K562 (cell line): ENCODE measurements around the gene PACS1. TPM values are rescaled to one million over a fixed set of nuclear protein-coding genes. Genes with fewer than 3 reads are reported as not detected.

Experiments used
- C11orf30 ChIP-seq: fragments of 450-650 bp; IDR thresholded peaks from 2 replicates; pipeline ENCODE4 v1.6.1; 2016; ENCODE audit warnings: low read depth, mild to moderate bottlenecking
- EP400 ChIP-seq: fragments of 450-650 bp; IDR thresholded peaks from 2 replicates; pipeline ENCODE4 v1.6.1; 2017; ENCODE audit warnings: antibody characterized with exemption, mild to moderate bottlenecking, moderate library complexity
- ETS2 ChIP-seq: IDR thresholded peaks from 2 replicates; pipeline ENCODE4 v1.6.1; 2016; ENCODE audit warnings: borderline replicate concordance, missing genetic modification characterization, mild to moderate bottlenecking, moderate library complexity, missing compliant biosample characterization; ENCODE audit not compliant: poor library complexity, severe bottlenecking
- FOXJ2 ChIP-seq: fragments of 200-800 bp; sonication (Bioruptor generic); IDR thresholded peaks from 2 replicates; pipeline ENCODE4 v1.6.1; 2016; ENCODE audit warnings: missing genetic modification characterization, missing compliant biosample characterization
- FOXK1 ChIP-seq: sonication (generic); formaldehyde crosslinking; IDR thresholded peaks from 2 replicates; pipeline ENCODE4 v1.8.0; 2022; ENCODE audit warnings: missing genetic modification reagents, mild to moderate bottlenecking, borderline replicate concordance
- GATAD2A ChIP-seq: fragments of 450-650 bp; IDR thresholded peaks from 2 replicates; pipeline ENCODE4 v1.6.1; 2017
- MAFF ChIP-seq: IDR thresholded peaks from 2 replicates; pipeline ENCODE4 v1.6.1; 2012; ENCODE audit warnings: low read length, improper control_type of control experiment
- NBN ChIP-seq: fragments of 450-650 bp; IDR thresholded peaks from 2 replicates; pipeline ENCODE4 v1.6.1; 2016; ENCODE audit warnings: low read depth, mild to moderate bottlenecking
- NFIC ChIP-seq: fragments of 450-650 bp; IDR thresholded peaks from 2 replicates; pipeline ENCODE4 v1.6.1; 2017; ENCODE audit warnings: mild to moderate bottlenecking, inconsistent platforms
- SIRT6 ChIP-seq: IDR thresholded peaks from one replicate; pipeline ENCODE4 v1.6.1; 2012; ENCODE audit warnings: low read depth, mild to moderate bottlenecking, control low read depth, inconsistent platforms, low read length, moderate library complexity
- SRF ChIP-seq, 2 experiments: fragments of 250-450, 450-650 bp in 1 of 2; sonication (Bioruptor Pico) in 1 of 2; sonication (generic) in 1 of 2; formaldehyde crosslinking; IDR thresholded peaks; 2 replicates each; pipeline versions ENCODE4 v1.5.0 to v1.5.1; 2020 to 2022; ENCODE audit warnings: mild to moderate bottlenecking in 1 of 2, missing genetic modification reagents in 1 of 2
- TEAD1 ChIP-seq, 2 experiments: fragments of 450-650 bp in 1 of 2; sonication (generic) in 1 of 2; formaldehyde crosslinking; IDR thresholded peaks; 2 replicates each; pipeline versions ENCODE4 v1.4.0 to v1.8.0; 2020 to 2022; ENCODE audit warnings: mild to moderate bottlenecking in 2 of 2, missing genetic modification reagents in 1 of 2
- ZNF133 ChIP-seq: fragments of 250-450 bp; sonication (Bioruptor Pico); IDR thresholded peaks from 2 replicates; pipeline ENCODE4 v1.4.0; 2020; ENCODE audit warnings: mild to moderate bottlenecking
- ZNF431 ChIP-seq: sonication (generic); formaldehyde crosslinking; IDR thresholded peaks from 2 replicates; pipeline ENCODE4 v1.8.0; 2022; ENCODE audit warnings: mild to moderate bottlenecking, missing genetic modification reagents
- ZNF717 ChIP-seq: fragments of 250-450 bp; sonication (Bioruptor Pico); IDR thresholded peaks from 2 replicates; pipeline ENCODE4 v1.5.0; 2021
- ZNF764 ChIP-seq: fragments of 250-450 bp; sonication (Bioruptor Pico); IDR thresholded peaks from 2 replicates; pipeline ENCODE4 v1.4.0; 2020; ENCODE audit warnings: low read depth, mild to moderate bottlenecking, moderate library complexity
- polyA plus RNA-seq, 8 experiments: library from polyadenylated mRNA; depleted of rRNA in 4 of 8; stranded (reverse) in 5 of 8; unstranded in 3 of 8; fragments of >200 nt; fragmentation: Nextera tagmentation in 2 of 8; fragmentation: Illumina TruSeq in 1 of 8; extraction: Ambion mirVana in 2 of 8; extraction: Trizol in 1 of 8; gene quantifications; 2 replicates each; pipeline versions ENCODE4 v1.2.1 to v1.2.3, GENCODE V29; 2011 to 2014; ENCODE audit warnings: inconsistent platforms in 1 of 8, missing spikeins in 1 of 8
- total RNA-seq, 7 experiments: library from RNA; depleted of rRNA in 6 of 7; stranded (reverse); fragments of >200 nt in 6 of 7; fragmentation: Illumina TruSeq in 2 of 7; extraction: Trizol in 2 of 7; gene quantifications; 2 replicates each; pipeline versions ENCODE4 v1.2.1 to v1.2.3, GENCODE V29; 2011 to 2021; ENCODE audit warnings: low replicate concordance in 1 of 7
- TF ChIP-seq, protein P1 (sequence below): fragments of 450-650 bp; formaldehyde crosslinking; IDR thresholded peaks from 2 replicates; pipeline ENCODE4 v1.4.0; 2020; ENCODE audit warnings: mild to moderate bottlenecking, mixed read lengths
- TF ChIP-seq, protein P2 (sequence below): fragments of 450-650 bp; formaldehyde crosslinking; IDR thresholded peaks from 2 replicates; pipeline ENCODE4 v1.4.0; 2022; ENCODE audit warnings: missing genetic modification characterization
- TF ChIP-seq, protein P3 (sequence below): fragments of 250-450 bp; sonication (Bioruptor Pico); IDR thresholded peaks from 2 replicates; pipeline ENCODE4 v1.5.0; 2021
- TF ChIP-seq, protein P4 (sequence below): sonication (generic); formaldehyde crosslinking; IDR thresholded peaks from 2 replicates; pipeline ENCODE4 v1.8.0; 2022; ENCODE audit warnings: mild to moderate bottlenecking, missing genetic modification reagents
- TF ChIP-seq, protein P5 (sequence below), 3 experiments: fragments of 200-800 bp in 1 of 3; sonication (Bioruptor generic) in 1 of 3; sonication (generic) in 1 of 3; formaldehyde crosslinking in 1 of 3; IDR thresholded peaks; 2 replicates each; pipeline versions ENCODE4 v1.6.1 to v1.8.0; 2016 to 2022; ENCODE audit warnings: mild to moderate bottlenecking in 2 of 3, missing compliant biosample characterization in 2 of 3, missing genetic modification characterization in 2 of 3, missing genetic modification reagents in 1 of 3

PACS1 gene
- total and polyA plus RNA-seq, 9 of the 15 experiments (the other 6 are each of a cell fraction or from before 2014, with no cell fraction given): 0.34 to 28.1 (median 8.5) TPM

DNA sequence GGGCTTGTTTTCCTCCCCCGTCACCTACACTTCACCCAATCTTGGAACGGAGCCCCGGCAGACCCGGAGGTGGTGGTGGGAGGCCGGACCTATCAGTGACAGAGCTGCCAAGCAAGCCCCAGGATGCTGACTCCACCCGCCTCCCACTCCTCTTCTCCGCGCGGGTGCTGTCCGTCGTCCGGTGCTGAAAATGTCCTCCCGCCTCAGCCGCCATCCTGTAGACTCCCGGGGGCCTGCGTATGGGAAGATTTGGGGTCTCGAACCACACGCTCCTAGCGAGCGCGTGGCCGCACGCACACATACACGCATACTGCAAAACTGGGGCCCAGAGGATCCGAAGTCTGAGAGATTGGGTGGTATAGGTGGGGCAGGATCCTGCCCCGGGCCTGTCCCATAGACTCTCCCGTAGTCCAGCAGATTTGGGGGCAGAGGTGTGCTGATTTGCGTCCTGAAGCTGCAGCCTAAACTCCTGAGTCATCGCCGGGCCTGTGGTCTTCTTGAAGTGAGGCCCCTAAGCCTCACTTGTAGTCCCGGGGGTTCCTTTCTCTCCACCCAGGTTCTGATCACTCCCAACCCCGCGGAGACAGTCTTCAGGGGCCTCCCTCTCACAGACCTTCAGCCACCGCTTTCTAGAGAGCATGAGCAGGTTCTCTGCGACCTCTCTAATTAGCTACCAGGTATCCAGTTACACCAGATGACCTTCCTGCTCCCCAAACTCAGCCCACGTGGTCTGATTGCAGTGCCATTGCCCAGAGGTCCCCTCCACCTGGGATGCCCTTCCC, 219.7 kb downstream of the PACS1 start (continued):
- TF ChIP-seq ZNF764 (CRISPR knock-in tag) (no peak), SRF (CRISPR knock-in tag; IDR thresholded peaks at IDR 0.05) (peak in 1 of 2 experiments; percentile 72; a peak in 1 of 4 replicates), MAFF (no peak), TEAD1 (CRISPR knock-in tag; IDR thresholded peaks at IDR 0.05) (0 out of 4 replicates have a peak, but pooled peaks of 1 of the 2 experiments have one; percentile 65), ZNF431 (peak; percentile 79), SIRT6 (no peak), ZNF133 (no peak), FOXK1 (CRISPR knock-in tag) (0 out of 2 replicates have a peak, but pooled peaks have one; percentile 47), GATAD2A (no peak), ETS2 (tag) (no peak), FOXJ2 (tag) (no peak), NFIC (peak; percentile 19; the same call in 1 of the 2 replicates), ZNF717 (CRISPR knock-in tag) (no peak), C11orf30 (no peak), NBN (peak; percentile 48; the same call in 1 of the 2 replicates), EP400 (peak; percentile 3; the same call in 1 of the 2 replicates)
- TF ChIP-seq, protein P1, sequence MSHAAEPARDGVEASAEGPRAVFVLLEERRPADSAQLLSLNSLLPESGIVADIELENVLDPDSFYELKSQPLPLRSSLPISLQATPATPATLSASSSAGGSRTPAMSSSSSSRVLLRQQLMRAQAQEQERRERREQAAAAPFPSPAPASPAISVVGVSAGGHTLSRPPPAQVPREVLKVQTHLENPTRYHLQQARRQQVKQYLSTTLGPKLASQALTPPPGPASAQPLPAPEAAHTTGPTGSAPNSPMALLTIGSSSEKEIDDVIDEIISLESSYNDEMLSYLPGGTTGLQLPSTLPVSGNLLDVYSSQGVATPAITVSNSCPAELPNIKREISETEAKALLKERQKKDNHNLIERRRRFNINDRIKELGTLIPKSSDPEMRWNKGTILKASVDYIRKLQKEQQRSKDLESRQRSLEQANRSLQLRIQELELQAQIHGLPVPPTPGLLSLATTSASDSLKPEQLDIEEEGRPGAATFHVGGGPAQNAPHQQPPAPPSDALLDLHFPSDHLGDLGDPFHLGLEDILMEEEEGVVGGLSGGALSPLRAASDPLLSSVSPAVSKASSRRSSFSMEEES (CRISPR knock-in tag): no peak
- TF ChIP-seq, protein P2, sequence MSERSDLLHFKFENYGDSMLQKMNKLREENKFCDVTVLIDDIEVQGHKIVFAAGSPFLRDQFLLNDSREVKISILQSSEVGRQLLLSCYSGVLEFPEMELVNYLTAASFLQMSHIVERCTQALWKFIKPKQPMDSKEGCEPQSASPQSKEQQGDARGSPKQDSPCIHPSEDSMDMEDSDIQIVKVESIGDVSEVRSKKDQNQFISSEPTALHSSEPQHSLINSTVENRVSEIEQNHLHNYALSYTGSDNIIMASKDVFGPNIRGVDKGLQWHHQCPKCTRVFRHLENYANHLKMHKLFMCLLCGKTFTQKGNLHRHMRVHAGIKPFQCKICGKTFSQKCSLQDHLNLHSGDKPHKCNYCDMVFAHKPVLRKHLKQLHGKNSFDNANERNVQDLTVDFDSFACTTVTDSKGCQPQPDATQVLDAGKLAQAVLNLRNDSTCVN (CRISPR knock-in tag): no peak
- TF ChIP-seq, protein P3, sequence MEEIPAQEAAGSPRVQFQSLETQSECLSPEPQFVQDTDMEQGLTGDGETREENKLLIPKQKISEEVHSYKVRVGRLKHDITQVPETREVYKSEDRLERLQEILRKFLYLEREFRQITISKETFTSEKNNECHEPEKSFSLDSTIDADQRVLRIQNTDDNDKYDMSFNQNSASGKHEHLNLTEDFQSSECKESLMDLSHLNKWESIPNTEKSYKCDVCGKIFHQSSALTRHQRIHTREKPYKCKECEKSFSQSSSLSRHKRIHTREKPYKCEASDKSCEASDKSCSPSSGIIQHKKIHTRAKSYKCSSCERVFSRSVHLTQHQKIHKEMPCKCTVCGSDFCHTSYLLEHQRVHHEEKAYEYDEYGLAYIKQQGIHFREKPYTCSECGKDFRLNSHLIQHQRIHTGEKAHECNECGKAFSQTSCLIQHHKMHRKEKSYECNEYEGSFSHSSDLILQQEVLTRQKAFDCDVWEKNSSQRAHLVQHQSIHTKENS (CRISPR knock-in tag): no peak
- TF ChIP-seq, protein P4, sequence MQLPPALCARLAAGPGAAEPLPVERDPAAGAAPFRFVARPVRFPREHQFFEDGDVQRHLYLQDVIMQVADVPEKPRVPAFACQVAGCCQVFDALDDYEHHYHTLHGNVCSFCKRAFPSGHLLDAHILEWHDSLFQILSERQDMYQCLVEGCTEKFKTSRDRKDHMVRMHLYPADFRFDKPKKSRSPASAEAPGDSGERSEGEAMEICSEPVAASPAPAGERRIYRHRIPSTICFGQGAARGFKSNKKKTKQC: peak; percentile 99
- TF ChIP-seq, protein P5, sequence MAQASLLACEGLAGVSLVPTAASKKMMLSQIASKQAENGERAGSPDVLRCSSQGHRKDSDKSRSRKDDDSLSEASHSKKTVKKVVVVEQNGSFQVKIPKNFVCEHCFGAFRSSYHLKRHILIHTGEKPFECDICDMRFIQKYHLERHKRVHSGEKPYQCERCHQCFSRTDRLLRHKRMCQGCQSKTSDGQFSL (CRISPR knock-in tag; IDR thresholded peaks at IDR 0.05): 0 out of 2 replicates have a peak, but pooled peaks have one; percentile 21
- TF ChIP-seq, protein P5 (tag; IDR thresholded peaks at IDR 0.05): no peak
